Activated T-cell treated with anti-CD3 and anti-CD28 coated beads, Interleukin-2, amount 50 U/mL, for 24 hours (primary cell): ENCODE results near the gene CDRT4.

Source experiments
- DNase-seq: peaks from one replicate; pipeline ENCODE4 v3.0.0-alpha.2; 2020
- H3K27ac Mint-ChIP-seq: 2 replicates; pipeline ENCODE4 v1.8.0; 2020; ENCODE audit warnings: mild to moderate bottlenecking, mixed read lengths
- H3K27me3 Mint-ChIP-seq: 2 replicates; pipeline ENCODE4 v1.8.0; 2020; ENCODE audit warnings: mixed read lengths
- H3K36me3 Mint-ChIP-seq: 2 replicates; pipeline ENCODE4 v1.8.0; 2020; ENCODE audit warnings: low read depth, mixed read lengths
- H3K4me1 Mint-ChIP-seq: 2 replicates; pipeline ENCODE4 v1.8.0; 2020; ENCODE audit warnings: low read depth, mixed read lengths
- H3K4me3 Mint-ChIP-seq: 2 replicates; pipeline ENCODE4 v1.8.0; 2020; ENCODE audit warnings: mild to moderate bottlenecking, moderate library complexity, mixed read lengths
- H3K9me3 Mint-ChIP-seq: 2 replicates; pipeline ENCODE4 v1.8.0; 2020; ENCODE audit warnings: mixed read lengths

Gene CDRT4

DNA sequence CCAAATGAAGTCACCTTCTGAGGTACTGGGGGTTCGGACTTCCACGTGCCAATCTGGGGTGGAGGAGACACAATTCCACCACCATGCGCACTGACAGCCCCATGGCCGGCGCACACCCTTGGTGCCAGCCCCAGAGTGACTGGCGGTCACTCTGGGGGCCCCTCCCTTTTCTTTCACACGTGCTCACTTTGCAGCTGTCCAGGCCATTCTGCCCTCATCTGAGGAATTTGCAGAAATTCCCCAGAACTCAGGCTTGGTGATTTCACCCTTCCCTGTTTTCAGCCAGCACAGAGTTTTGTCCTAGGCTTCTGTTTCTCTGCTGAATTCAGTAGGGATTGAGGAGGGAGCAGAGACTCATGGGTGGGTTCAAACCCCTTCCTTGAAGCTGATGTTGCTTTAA is 54.8 kb downstream of the CDRT4 start:
- no peaks in the 10 kb centered on the region for H3K9me3 Mint-ChIP-seq
- H3K4me1 Mint-ChIP-seq = peaks cover 2% of the 10 kb centered on the region
- H3K36me3 Mint-ChIP-seq = no peaks in the 10 kb centered on the region
- no peaks in the 10 kb centered on the region for H3K27me3 Mint-ChIP-seq
- no peak for DNase-seq
- no peak overlapping the region for H3K27ac Mint-ChIP-seq
- H3K4me3 Mint-ChIP-seq = no peak overlapping the region

DNA sequence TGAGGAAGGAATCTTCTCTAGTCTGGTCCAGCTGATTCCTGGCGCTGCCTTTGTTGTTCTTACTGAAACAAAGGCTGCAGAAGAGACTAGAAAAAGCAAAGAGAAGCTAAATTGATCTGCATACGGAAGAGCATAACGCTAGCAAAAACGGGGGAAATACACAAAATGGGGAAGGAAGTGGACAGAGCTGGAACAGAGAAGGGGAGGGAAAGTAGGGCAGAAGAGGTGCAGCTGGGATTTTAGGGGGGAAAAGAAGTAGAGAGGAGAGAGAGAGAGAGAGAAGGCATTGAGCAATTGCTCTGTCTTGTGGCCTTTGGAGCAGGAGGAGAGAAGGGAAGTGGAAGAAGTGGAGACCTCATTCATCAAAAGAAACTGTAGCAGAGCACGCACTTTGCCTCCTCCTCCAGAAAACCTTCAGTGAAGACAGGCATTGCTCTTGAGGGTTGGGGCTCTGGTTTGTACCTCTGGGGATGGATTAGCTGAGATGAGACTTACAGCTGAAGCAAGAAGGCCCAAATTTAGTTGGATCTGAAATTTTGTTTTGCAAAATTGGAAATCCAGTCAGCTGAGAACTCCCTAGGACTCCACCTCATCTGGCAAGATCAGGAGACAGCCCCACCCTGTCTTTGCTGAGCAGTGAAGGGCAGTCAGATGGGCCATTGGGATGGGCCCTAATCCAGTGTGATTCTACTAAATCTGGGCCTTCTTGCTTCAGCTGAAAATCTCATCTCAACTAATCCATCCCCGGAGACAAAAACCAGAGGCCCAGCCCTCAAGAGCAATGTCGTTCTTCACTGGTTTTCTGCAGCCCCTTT is 55.8 kb downstream of the CDRT4 start:
- Mint-ChIP-seq H3K9me3 (no peaks in the 10 kb centered on the region), H3K27ac (no peak overlapping the region), H3K4me1 (peaks cover 2% of the 10 kb centered on the region), H3K36me3 (no peaks in the 10 kb centered on the region), H3K27me3 (no peaks in the 10 kb centered on the region), H3K4me3 (no peak overlapping the region)
- no peak for DNase-seq

DNA sequence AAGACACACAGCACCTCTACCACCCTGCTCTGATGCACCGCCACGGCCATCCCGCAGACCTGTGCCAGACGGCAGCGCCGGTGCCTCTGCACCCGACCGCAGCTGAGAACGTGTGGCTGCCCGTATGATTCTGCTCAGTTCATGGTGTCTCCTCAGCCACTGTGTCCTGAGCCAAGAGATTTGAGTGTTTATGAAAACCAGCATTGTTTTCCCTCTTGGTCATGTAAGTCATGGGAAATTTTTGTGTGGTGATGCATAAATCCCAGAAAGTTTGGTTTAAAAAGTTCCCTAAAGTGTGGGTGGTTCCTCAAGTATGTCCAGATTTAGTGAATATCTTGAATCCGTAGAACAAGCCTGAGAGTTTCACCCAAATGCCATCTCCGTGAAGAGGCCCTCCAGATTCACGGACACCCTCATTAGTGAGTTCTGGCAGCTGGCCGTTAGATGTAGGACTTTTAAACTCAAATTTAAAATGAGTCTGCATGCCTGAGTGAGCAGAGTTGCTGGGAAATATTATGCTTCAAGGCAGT is 57.6 kb downstream of the CDRT4 start:
- peaks cover 2% of the 10 kb centered on the region for H3K4me1 Mint-ChIP-seq
- H3K9me3 Mint-ChIP-seq = no peaks in the 10 kb centered on the region
- no peaks in the 10 kb centered on the region for H3K36me3 Mint-ChIP-seq
- no peak for DNase-seq
- H3K27ac Mint-ChIP-seq = no peak overlapping the region
- no peaks in the 10 kb centered on the region for H3K27me3 Mint-ChIP-seq
- no peak overlapping the region for H3K4me3 Mint-ChIP-seq

DNA sequence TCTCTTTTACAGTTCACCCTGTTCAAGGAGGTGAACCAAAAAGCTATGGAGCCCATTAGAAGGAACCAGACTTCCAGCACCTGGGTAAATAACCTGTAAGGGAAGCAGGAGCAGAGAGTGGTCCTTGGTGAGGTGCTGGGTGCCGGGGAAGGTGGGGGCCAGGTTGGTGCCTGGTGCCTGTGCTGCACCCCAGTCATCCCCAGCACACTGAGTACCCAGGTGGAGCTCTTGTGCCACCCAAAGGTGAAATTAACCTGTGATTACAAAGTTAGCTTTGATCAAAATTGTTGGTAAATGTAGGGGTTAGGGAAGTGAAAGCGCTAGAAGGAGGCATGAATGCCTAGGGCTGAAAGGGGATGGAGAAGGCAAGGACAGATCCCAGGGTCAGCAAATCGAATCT is 58.6 kb downstream of the CDRT4 start:
- H3K9me3 Mint-ChIP-seq = no peaks in the 10 kb centered on the region
- H3K27ac Mint-ChIP-seq = no peak overlapping the region
- H3K4me3 Mint-ChIP-seq = no peak overlapping the region
- H3K36me3 Mint-ChIP-seq = no peaks in the 10 kb centered on the region
- no peak for DNase-seq
- peaks cover 2% of the 10 kb centered on the region for H3K4me1 Mint-ChIP-seq
- H3K27me3 Mint-ChIP-seq = no peaks in the 10 kb centered on the region

DNA sequence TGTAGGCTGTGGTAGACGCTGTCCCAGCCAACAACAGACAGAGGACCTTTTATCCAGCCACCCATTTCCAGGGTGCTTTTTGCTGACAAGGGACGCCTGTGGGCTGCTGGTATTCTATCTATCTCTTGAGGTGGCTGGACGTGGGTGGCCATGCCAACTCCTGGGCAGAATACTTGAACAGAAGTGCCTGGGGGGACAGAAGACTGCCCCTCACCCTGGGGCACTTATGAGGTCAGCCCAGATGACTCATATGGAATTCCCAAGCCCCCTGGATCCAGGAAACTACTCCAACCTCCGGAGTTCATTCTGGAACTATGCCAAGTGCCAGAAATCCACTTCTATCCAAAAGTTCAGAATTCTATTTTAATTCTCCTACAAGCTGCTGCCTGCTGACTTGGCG is 61.3 kb downstream of the CDRT4 start:
- no peak for DNase-seq
- Mint-ChIP-seq H3K4me3 (no peak overlapping the region), H3K36me3 (no peaks in the 10 kb centered on the region)

DNA sequence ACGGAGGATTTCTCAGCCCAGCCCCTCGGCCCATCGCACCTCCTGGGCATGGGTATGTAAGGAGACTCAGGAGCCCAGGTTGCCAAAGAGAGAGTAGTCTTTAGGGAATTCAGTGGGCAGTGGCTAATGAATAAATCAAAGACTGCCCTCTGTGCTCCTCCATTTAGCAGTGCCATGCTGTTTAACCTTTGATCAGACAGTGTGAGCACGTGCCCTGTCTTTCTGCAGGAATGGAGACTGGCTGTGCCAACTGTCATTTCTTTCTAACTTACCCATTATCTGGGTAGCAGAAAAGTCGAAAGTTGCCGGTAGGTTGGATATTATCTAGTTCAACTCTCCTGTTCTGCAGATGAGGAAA is 62.4 kb downstream of the CDRT4 start:
- Mint-ChIP-seq H3K27me3 (no peaks in the 10 kb centered on the region), H3K9me3 (no peaks in the 10 kb centered on the region), H3K4me1 (no peaks in the 10 kb centered on the region), H3K4me3 (no peak overlapping the region), H3K27ac (no peak overlapping the region), H3K36me3 (no peaks in the 10 kb centered on the region)
- DNase-seq = no peak

More for the DNA sequence above, 61.3 kb downstream of the CDRT4 start:
- no peaks in the 10 kb centered on the region for H3K27me3 Mint-ChIP-seq
- no peaks in the 10 kb centered on the region for H3K9me3 Mint-ChIP-seq
- no peak overlapping the region for H3K27ac Mint-ChIP-seq
- no peaks in the 10 kb centered on the region for H3K4me1 Mint-ChIP-seq

DNA sequence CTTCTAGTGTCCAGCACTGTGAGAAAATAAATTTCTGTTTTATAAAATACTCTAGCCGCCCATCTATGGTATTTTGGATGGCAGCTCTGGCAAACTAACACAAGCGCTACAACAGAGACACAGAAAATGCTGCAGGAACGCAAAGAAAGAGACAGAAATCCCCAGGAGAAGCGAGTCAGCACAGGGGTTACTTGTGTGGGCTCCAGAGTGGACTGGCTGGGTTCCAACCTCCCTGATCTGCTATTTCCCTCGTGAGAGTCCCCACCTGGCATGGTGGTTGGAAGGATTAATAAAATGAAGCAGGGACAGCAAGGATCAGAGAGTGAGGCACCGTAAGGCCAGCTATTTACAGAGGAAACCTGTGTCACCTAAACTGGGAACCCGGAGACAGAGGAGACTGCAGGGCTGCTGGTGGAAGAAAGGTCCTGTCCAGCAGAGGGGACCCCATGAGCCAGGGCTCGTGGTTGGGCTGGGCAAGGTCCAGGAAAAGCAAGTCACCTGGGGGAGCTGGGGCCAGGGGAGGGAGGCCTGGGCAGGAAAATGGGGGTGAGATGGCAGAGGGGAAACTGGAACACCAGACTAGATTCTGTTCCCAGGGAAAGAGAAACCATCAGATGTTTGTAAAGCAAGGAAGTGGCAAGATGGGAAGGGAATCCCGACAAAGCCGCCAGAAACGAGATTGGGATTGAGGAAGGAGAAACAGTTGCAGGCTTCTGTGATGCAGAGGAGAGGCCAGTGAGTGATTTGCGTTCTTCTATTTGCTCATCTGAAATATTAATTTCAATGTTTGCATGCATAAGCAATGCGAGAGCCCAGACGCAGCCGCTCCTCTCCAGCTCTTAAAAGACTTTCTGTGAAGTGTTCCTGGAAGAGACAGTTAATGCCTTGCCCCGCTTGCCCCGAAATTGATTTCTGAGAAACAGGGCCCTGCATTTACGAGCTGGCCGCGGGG is 63.0 kb downstream of the CDRT4 start:
- Mint-ChIP-seq H3K27ac (no peak overlapping the region), H3K36me3 (no peaks in the 10 kb centered on the region), H3K27me3 (no peaks in the 10 kb centered on the region), H3K9me3 (no peaks in the 10 kb centered on the region), H3K4me1 (no peaks in the 10 kb centered on the region), H3K4me3 (no peak overlapping the region)
- DNase-seq = no peak

DNA sequence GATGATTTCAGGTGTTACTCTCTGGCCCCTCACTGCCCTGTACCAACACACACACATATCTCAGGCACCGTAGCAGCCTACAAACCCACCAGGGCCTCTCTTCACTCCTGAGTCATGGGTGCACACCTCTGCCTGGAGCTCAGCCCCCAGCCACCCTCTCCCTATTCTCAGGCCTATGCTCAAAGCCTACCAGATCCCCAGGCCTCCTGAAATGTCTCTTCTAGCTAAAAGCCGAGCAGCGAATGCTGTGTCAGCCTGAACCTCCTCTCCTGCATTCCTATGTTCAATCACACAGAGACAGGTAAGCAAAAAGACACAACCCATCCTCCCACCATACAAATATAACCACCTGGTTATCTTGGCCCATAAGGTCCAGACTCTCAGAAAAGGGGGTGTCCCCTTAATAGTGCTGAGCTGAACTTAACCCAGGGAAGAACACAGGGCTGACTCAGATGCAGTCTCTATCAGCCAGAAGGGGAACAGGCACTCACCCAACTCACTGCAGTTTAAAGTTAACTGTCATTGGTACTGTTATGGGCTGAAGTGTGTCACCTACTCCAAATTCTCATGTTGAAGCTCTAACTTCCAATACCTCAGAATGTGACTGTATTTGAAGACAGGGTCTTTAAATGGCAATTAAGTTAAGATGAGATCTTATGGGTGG is 64.0 kb downstream of the CDRT4 start:
- no peak for DNase-seq
- Mint-ChIP-seq H3K4me1 (no peaks in the 10 kb centered on the region), H3K4me3 (no peak overlapping the region), H3K36me3 (no peaks in the 10 kb centered on the region), H3K27me3 (peaks cover under 1% of the 10 kb centered on the region), H3K9me3 (no peaks in the 10 kb centered on the region), H3K27ac (no peak overlapping the region)

DNA sequence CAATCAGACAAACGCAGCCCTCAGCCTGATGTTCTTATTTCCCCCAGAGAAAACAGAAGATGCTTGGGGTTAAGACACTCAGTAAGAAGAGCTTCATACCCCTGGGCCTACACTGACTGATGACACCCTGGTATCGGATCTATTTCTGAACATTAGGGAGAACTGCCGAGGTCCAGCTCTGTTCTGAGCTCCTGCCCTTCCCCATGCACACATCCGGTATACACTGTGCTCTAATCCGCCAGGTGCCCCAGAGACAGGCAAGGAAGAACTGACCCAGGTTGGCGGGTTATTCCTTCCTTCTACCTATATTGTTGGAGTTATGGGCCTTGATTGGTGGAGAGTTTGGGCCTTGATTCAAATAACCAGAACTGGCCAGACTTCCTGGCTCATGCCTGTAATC is 68.0 kb downstream of the CDRT4 start:
- no peak overlapping the region for H3K27ac Mint-ChIP-seq
- H3K4me3 Mint-ChIP-seq = no peak overlapping the region
- H3K36me3 Mint-ChIP-seq = no peaks in the 10 kb centered on the region
- DNase-seq = no peak
- no peaks in the 10 kb centered on the region for H3K9me3 Mint-ChIP-seq
- no peaks in the 10 kb centered on the region for H3K4me1 Mint-ChIP-seq
- peaks cover 17% of the 10 kb centered on the region for H3K27me3 Mint-ChIP-seq

DNA sequence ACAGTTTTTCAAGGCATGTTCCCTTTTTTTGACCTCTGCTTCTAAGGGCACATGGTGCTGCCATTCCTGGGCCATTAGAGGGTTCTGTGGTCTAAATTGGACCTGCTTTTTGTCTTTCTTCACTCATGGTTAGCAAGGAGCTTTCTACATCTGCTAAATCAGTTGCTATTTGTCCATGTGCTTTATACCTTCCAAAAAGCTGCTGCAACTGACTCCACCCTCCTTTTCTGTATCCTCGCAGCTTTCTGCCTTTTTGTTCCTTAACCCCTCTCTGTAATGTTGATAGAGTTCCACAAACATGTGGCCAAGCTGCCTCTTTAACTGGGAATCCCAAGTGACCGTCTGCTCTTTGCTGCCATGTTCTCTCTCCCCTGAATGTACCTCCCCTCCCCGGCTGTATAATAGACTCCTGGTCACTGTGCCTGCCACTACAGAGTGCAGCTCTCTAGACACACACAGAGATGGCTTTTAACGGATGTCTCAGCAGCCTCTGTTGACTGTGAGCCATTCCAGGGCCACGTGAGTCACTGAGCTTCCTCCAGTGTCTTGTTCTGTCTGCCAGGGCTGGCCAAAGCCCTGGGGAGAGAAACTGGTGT is 68.6 kb downstream of the CDRT4 start:
- no peak for DNase-seq
- Mint-ChIP-seq H3K36me3 (no peaks in the 10 kb centered on the region), H3K27ac (no peak overlapping the region), H3K9me3 (no peaks in the 10 kb centered on the region), H3K27me3 (peaks cover 17% of the 10 kb centered on the region), H3K4me1 (no peaks in the 10 kb centered on the region), H3K4me3 (no peak overlapping the region)

DNA sequence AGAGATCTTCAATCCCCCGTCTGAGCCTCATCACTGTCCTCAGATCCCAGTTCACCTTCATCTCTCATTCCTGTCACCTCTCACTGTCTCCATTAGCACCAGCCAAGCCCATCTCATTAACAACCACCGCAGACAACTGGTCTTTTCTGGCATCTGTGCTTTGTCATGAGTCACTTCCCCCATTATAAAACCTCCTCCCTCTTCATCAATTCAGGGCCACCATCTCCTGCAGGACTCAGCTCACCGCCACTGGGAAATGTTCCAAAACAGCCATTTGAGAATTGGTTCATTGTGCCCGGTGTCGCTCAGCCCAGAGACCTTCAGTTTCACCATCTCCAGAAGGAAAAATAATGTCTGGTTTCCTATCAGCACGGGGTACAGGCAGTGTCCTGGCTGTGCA is 69.1 kb downstream of the CDRT4 start:
- no peaks in the 10 kb centered on the region for H3K36me3 Mint-ChIP-seq
- peaks cover 17% of the 10 kb centered on the region for H3K27me3 Mint-ChIP-seq
- no peaks in the 10 kb centered on the region for H3K4me1 Mint-ChIP-seq
- H3K9me3 Mint-ChIP-seq = no peaks in the 10 kb centered on the region
- no peak for DNase-seq
- H3K27ac Mint-ChIP-seq = no peak overlapping the region
- H3K4me3 Mint-ChIP-seq = no peak overlapping the region

DNA sequence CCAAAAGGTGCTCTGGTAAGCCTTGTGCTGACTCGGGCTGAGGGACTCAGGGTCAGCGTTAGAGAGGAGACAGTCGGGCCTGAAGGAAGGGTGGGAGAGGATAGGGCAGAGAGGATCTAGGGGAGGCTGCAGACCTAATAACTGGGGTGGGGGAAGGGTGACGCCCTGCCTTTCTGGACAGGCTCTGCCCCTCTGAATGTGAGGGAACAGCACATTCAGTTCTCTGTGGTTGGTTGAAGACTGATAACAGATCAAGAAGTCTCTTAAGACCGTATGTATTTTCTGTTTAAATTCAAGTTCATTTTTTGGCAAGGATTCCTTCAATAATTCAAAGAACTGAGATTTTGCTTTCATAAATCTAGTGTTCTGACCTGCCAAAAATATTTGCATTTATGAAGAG is 69.8 kb downstream of the CDRT4 start:
- Mint-ChIP-seq H3K4me1 (no peaks in the 10 kb centered on the region), H3K36me3 (no peaks in the 10 kb centered on the region), H3K4me3 (no peak overlapping the region), H3K9me3 (no peaks in the 10 kb centered on the region), H3K27ac (no peak overlapping the region), H3K27me3 (peaks cover 17% of the 10 kb centered on the region)
- no peak for DNase-seq

DNA sequence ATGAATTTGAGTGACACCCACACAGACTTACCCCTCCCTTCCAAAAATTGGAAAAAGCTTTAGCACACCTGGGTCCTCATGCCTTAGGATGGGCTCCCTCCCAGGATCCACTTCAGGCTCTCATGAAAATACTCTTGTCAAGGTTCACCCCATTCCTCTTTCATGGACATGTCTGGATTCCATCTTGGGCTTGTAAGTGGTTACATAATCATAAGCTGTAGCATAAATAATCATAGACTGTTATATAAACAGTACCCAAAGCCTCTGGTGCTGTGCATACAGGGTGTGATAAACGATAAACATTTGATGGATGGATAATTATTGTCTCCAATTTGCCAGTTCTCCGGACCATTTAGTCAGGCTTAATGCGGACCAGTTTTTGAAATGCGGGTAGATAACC is 72.3 kb downstream of the CDRT4 start:
- no peaks in the 10 kb centered on the region for H3K9me3 Mint-ChIP-seq
- H3K27ac Mint-ChIP-seq = no peak overlapping the region
- H3K27me3 Mint-ChIP-seq = peaks cover 24% of the 10 kb centered on the region
- no peaks in the 10 kb centered on the region for H3K4me1 Mint-ChIP-seq
- no peak overlapping the region for H3K4me3 Mint-ChIP-seq
- no peak for DNase-seq
- H3K36me3 Mint-ChIP-seq = no peaks in the 10 kb centered on the region

DNA sequence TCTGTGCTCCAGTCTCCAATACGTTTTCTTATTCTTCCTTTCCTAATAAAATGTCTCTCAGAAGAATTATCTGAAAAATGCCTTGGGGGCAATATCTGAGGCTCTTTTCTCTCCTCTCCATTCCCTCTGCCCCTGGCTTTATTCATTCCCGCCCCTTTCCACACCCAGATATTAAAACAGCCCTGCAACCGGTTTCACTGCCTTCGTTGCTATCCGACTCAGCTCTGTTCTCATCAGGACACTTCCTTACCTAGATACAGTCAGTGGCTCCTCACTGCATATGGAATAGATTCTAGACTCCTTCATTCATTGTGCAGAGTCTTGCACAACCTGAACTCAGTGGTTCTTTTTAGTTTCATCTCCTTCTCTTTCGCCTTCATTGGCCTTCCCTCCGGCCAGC is 74.0 kb downstream of the CDRT4 start:
- H3K27me3 Mint-ChIP-seq = peaks cover 24% of the 10 kb centered on the region
- no peaks in the 10 kb centered on the region for H3K9me3 Mint-ChIP-seq
- no peaks in the 10 kb centered on the region for H3K36me3 Mint-ChIP-seq
- H3K27ac Mint-ChIP-seq = no peak overlapping the region
- DNase-seq = no peak
- H3K4me1 Mint-ChIP-seq = no peaks in the 10 kb centered on the region
- no peak overlapping the region for H3K4me3 Mint-ChIP-seq
